ENCODE measurements around the gene MEP1B. TPM values are rescaled to one million over a fixed set of nuclear protein-coding genes. Genes with fewer than 3 reads are reported as not detected.

The MEP1B gene
- total RNA-seq, 1 donor from 2014 or later, result 1.7 TPM

DNA sequence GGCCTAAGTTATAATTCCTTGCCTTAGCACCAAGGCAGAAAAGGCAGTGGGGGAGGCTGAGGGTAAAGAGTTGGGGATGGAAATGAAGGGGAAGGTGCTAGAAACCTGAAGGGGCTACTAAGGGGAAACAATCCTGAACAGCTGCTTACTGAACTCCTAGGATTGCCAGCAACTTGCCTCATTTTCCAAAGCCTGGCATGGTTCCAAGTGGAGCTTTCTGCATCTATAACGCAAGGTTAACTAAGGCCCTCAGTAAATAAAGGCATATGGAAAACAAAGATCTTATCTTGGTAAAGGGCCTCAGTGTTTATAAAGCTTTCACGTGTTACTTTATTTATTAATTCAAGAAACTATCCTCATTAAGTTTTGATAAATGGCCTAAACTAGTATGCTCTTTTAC lies 10.9 kb downstream of the MEP1B start:
- H3K4me3 Mint-ChIP-seq, result no peak overlapping the region
- no peak overlapping the region for H3K27ac Mint-ChIP-seq
- no peaks in the 10 kb centered on the region for H3K27me3 Mint-ChIP-seq
- H3K9me3 Mint-ChIP-seq, result no peaks in the 10 kb centered on the region
- no peaks in the 10 kb centered on the region for H3K36me3 Mint-ChIP-seq
- DNase-seq (ENCODE audit: extremely low spot score, unreplicated experiment), result no peak
- H3K4me1 Mint-ChIP-seq (ENCODE audit: unreplicated experiment), result no peaks in the 10 kb centered on the region
- TF ChIP-seq, protein P1, sequence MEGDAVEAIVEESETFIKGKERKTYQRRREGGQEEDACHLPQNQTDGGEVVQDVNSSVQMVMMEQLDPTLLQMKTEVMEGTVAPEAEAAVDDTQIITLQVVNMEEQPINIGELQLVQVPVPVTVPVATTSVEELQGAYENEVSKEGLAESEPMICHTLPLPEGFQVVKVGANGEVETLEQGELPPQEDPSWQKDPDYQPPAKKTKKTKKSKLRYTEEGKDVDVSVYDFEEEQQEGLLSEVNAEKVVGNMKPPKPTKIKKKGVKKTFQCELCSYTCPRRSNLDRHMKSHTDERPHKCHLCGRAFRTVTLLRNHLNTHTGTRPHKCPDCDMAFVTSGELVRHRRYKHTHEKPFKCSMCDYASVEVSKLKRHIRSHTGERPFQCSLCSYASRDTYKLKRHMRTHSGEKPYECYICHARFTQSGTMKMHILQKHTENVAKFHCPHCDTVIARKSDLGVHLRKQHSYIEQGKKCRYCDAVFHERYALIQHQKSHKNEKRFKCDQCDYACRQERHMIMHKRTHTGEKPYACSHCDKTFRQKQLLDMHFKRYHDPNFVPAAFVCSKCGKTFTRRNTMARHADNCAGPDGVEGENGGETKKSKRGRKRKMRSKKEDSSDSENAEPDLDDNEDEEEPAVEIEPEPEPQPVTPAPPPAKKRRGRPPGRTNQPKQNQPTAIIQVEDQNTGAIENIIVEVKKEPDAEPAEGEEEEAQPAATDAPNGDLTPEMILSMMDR (conservative IDR thresholded peaks at IDR 0.05), result no peak

DNA sequence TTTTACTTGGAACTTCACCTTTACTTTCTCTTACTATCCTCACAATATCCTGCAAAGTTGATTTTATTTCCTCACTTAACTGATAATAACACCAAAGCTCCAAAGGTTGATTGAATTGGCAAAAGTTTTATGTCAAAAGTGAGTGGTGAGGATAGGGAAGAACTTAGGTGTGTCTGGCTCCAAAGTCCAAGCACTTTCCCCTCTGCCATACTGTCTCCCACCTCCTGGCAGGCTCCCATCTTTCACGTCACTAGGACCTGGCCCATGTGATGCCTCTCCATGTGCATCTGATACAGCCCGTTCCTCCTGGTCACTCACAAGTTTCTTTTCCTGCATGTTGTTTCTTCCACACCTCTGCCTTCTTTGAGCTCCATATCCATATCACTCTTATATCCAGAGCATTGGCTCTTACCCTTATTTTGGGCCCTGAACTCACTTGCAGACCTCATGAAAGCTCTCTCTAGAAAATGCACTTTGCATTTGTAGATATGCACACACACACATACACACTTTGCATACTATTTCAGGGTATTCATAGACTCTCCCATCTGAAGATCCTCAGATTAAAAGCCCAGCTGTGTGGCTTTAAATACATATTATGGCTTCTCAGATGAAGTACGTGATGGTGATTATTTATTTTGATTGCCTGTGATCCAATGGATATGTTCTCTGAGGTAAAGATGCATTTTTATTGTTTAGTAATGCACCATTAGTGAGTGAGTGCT lies 12.3 kb downstream of the MEP1B start:
- DNase-seq (ENCODE audit: extremely low spot score, unreplicated experiment), result no peak
- Mint-ChIP-seq H3K9me3 (no peaks in the 10 kb centered on the region), H3K4me1 (ENCODE audit: unreplicated experiment) (no peaks in the 10 kb centered on the region), H3K27ac (no peak overlapping the region), H3K36me3 (no peaks in the 10 kb centered on the region), H3K4me3 (no peak overlapping the region), H3K27me3 (no peaks in the 10 kb centered on the region)
- TF ChIP-seq, protein P1 (conservative IDR thresholded peaks at IDR 0.05), result no peak

DNA sequence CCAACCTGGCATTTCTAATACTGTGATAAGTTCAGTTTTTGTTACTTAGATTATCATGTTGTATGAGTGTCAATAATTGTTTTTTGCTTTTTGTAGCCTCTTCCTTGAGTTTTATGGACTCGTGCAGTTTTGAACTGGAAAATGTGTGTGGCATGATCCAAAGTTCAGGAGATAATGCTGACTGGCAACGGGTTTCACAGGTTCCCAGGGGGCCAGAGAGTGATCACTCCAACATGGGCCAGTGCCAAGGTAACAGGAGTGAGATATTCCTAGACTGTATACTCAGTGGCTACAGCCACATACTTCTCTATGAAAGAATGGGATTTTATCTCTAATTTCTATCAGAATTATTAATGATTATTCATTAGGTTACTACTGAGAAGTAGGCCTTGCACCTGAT lies 18.2 kb downstream of the MEP1B start:
- TF ChIP-seq, protein P1 (conservative IDR thresholded peaks at IDR 0.05), result no peak
- H3K36me3 Mint-ChIP-seq, result no peaks in the 10 kb centered on the region
- H3K4me1 Mint-ChIP-seq (ENCODE audit: unreplicated experiment), result peaks cover 9% of the 10 kb centered on the region

DNA sequence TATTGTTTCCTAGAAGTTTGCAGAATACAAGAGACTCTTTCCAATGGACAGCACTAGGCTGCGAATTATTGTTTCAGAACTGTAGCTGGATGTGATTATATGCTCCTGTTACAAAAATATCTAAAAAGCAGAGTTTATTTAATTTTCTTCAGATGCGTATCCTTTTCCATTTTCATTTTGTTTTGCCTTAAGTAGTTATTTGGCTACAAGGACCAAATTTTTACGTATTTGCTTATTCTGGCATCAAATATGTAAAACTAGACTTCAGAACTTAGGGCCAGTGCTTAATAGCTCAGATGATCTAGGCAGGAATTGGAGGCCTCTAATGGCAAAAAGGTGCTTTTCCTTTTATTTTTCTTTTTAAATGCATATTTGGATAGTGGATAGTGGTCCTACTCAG lies 18.7 kb downstream of the MEP1B start:
- Mint-ChIP-seq H3K9me3 (no peaks in the 10 kb centered on the region), H3K27ac (no peak overlapping the region), H3K4me3 (no peak overlapping the region), H3K27me3 (no peaks in the 10 kb centered on the region), H3K4me1 (ENCODE audit: unreplicated experiment) (peaks cover 9% of the 10 kb centered on the region), H3K36me3 (no peaks in the 10 kb centered on the region)
- no peak for DNase-seq (ENCODE audit: extremely low spot score, unreplicated experiment)
- TF ChIP-seq, protein P1 (conservative IDR thresholded peaks at IDR 0.05), result no peak

More for the DNA sequence above, 18.2 kb downstream of the MEP1B start:
- H3K27me3 Mint-ChIP-seq, result no peaks in the 10 kb centered on the region
- no peak for DNase-seq (ENCODE audit: extremely low spot score, unreplicated experiment)
- no peaks in the 10 kb centered on the region for H3K9me3 Mint-ChIP-seq
- no peak overlapping the region for H3K27ac Mint-ChIP-seq
- no peak overlapping the region for H3K4me3 Mint-ChIP-seq

DNA sequence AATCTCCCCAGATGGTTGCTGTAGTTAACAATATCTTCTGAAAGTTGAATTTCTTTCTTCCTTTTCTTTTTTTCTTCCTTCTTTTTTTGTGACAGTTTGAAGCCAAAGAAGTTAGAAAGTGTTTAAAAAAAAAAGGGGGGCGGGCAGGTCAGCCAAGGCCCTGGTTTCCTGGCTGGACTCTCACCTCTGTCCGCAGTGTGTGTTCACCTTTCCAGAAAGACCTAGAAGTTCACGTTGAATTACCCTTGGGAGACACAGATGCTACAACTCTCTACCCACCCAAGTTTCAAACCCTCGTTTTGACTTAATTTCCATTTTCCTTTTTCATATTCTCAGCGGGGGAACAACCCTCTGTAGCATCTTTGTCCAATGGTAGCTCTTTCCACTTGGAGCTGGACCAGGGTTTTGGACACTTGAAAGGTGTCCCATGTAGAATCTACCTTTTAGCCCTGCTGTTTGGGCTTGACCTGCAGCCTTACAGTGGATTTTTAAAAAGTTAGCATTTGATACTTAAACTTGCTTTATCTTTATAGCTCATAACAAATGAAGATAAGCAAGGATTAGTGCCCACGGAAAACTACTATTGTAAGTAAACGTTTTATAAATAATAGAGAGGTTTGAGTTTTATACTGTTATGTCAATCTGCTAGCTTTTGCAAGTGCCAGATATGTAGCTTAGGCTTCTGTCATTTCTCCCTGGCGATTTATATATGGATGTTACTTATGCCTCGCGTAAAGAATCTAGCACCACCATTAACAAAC lies 20.0 kb downstream of the MEP1B start:
- peaks cover 9% of the 10 kb centered on the region for H3K4me1 Mint-ChIP-seq (ENCODE audit: unreplicated experiment)
- no peaks in the 10 kb centered on the region for H3K36me3 Mint-ChIP-seq
- H3K27me3 Mint-ChIP-seq, result no peaks in the 10 kb centered on the region
- H3K27ac Mint-ChIP-seq, result no peak overlapping the region
- TF ChIP-seq, protein P1 (conservative IDR thresholded peaks at IDR 0.05), result no peak
- no peaks in the 10 kb centered on the region for H3K9me3 Mint-ChIP-seq
- no peak overlapping the region for H3K4me3 Mint-ChIP-seq
- DNase-seq (ENCODE audit: extremely low spot score, unreplicated experiment), result no peak

Data from type B pancreatic cell (in vitro differentiated cells).